GM19372 (cell line): ENCODE measurements around the gene NYAP2.
A peak's percentile ranks its signal among the peaks of the same experiment; 100 is the strongest.

Experiments used
- ATAC-seq: cut with Tn5 transposase; IDR thresholded peaks from one replicate; pipeline ENCODE4 v1.9.1; 2021; ENCODE audit warnings: mild to moderate bottlenecking, low read depth, moderate library complexity; ENCODE audit not compliant: unreplicated experiment

Gene NYAP2

DNA sequence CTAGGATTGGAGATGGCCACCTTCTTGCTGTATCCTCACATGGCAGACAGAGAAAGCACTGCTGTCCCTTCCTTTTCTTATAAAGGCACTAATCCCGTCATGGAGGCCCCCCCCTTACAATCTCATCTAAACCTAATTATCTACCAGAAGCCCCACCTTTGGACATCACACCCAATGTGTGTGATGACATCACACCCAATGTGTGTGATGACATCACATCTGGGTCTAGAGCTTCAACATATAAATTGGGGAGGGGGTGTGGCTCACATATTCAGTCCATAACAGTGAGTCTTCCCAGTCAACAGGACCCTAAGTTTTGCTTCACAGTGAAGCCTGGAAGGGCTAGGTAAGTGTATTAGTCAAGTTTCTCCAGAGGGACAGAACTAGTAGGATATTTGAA is 213.1 kb downstream of the NYAP2 start:
- no peak for ATAC-seq

DNA sequence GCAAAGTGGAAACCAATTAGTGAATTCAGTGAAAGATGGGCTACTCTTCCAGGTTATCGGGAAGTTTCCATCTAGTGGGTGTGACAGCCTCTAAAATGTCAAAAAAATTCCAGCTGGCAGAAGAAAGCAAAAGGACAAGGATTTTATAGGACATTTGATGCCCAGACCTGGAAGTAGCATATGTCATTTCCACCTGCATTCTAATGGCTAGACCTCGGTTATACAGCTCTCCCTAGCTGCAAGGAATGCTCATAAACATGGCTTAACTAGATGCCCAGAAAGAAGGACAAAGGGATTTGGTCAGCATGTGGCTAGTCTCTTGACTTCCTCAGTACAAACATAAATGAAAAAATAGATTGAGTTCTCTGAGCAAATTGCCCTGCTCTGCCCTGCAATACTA is 215.4 kb downstream of the NYAP2 start:
- no peak for ATAC-seq

DNA sequence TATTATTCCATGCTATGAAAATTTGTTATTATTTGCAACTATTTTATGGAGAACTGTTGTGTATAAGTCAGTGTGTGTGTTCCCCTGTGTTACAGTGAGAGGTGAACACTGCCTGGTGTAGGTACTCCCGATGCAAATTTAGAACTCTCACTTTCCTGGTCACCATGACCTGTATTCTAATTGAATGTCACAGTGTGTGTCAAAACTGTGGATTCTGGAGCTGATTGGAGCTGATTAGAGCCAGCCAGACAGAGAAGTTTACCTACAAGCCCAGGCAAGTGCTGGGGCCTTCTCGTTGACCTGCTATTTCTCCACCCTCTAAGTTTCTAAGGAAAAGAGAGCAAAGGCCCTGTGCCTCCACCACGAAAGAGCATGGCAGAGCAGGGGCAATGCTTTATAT is 216.0 kb downstream of the NYAP2 start:
- no peak for ATAC-seq

DNA sequence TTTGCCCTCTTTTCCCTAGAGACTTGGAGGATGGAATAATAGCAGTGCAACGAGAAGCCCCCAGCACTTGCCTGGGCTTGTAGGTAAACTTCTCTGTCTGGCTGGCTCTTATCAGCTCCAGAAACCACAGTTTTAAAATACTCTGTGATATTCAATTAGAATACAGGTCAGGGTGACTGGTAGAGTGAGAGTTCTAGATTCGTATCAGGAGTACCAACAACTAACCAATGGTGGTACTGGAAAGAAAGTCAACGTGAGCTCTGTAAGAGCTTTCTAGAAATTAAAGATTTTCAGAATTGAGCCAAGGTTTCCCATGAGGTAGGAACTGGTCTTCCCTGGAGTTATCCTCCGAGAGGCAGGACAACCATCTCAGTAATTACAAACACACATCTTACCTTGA is 216.9 kb downstream of the NYAP2 start:
- ATAC-seq: no peak

DNA sequence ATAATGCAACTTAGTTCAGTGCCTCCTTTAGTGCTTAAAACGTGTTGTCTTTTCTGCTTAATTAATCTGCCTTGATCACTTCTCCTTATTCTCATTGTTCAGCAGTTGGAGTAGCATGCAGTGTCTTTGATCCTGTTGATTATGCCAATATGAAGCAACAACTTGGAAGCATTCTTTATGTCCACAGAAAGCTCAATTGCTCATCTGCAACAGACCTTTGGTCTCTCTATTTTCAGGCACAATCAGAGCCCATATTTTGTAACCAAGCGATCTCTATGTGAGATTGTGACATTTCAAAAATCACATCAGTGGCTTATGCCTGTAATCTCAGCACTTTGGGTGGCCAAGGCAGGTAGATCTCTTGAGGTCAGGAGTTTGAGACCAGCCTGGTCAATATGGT is 217.3 kb downstream of the NYAP2 start:
- no peak for ATAC-seq

DNA sequence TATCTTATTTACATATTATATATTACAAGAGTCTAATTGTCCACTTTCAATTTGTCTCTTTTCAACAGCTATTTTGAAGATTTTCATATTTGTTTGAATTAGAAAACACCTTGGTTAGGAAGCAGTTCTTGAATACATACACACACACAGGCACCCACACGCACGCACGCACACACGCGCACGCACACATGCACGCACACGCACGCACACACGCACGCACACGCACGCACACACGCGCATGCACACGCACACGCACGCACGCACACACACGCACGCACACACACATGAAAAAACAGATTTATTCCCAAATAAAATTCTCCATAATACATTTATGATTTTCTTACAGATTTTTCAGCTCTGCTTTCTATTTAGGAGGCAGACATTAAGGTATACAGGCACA is 220.7 kb downstream of the NYAP2 start:
- ATAC-seq: no peak

DNA sequence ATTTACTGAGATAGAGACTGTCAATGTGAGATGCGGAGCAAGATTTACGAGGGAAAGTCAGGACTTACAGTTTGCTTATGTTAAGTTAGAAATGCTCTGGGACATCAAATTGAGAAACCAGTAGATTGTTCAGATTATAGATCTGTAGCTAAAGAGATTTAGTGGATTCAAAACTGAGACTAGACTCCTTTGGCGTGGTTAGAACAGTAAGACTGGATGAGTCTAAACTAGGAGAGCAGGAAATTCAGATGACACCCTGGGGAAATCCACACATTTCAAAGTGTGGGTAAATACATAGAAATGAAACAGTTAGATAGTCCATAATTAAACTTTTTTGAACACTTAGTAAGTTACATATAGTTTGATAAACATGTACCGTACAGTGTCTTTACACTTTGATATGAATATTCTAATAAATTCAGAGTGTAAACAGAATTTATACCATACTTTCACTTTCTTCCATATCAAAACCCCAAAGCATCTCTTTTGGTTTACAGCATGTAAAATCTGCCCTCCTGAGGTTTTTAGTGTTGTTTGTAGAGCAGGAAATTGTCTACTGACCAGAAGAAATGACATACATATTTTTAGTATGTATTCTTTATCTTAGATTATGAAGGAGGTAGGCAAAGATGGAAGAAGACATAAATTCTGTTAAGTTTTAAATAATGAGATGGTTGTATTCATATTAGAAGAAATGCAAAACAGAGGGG is 231.5 kb downstream of the NYAP2 start:
- no peak for ATAC-seq

DNA sequence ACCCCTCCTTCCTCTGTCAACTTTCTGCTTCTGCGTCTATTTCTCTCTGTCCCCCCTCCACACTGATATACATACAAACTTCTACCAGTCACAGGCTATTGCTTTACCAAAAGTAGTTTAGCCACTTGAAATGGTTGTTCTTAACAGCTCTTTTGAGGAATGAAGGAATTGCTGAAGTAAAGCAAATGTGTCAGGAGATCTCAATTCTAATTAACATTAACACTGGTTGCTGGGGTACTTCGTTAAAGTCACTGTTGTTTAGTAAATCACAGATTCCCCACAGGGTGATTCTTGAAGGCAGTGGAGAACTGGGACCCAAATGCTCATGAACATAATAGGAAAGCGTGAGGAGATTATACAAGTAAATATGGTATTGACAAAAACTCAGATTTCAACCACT is 232.8 kb downstream of the NYAP2 start:
- no peak for ATAC-seq

DNA sequence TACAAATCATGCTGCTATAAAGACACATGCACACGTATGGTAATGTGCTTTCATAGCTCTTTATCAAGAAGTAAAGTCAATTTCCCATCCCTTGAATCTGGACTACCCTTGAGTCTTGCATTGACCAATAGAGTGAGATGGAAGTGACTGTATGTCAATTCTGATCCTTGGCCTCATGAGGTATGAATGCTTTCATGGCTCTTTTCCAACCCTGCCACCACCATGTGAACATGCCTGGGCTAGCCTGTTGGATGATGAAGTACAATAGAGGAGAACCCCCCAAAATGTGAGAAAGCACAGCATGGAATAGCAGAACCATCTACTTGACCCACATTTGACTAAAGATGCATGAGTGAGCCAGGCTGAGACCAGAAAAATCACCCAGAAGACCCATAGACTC is 237.0 kb downstream of the NYAP2 start:
- no peak for ATAC-seq

DNA sequence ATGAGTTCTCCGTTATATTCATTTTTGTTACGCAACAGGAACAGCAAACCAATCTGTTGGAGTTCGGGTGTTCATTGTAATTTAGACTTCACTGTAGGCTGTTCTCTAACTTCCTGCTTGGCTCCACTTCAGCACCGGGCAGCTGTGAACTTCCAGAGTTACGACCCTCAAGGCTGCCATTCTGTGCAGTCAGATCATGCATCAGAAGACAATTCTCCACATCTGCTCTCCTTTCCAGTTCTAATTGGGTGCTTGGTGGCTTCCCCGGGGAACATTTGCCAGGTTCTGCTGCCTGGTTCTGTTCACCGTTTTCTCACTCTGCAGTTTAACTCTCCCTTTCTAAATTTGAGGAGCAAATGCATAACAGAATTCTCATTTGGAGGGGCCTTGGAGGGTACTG is 237.7 kb downstream of the NYAP2 start:
- no peak for ATAC-seq

DNA sequence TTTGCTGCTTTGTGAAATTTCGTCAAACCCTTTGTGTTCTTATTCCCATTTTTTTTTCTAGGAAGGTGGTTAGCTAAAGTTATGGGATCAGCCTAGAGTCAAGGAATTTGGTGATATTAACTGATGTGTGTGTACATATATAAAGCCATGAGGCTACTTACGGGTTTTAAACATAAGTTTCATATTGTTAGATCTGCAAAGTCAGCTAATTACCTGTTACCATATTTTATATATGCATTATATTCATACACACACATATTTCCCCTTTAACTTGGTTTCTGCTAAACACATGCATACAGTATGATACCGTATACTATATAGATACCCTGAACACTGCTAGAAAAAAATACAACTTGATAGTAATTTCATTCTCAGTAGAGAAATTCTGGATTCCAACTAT is 241.0 kb downstream of the NYAP2 start:
- no peak for ATAC-seq

DNA sequence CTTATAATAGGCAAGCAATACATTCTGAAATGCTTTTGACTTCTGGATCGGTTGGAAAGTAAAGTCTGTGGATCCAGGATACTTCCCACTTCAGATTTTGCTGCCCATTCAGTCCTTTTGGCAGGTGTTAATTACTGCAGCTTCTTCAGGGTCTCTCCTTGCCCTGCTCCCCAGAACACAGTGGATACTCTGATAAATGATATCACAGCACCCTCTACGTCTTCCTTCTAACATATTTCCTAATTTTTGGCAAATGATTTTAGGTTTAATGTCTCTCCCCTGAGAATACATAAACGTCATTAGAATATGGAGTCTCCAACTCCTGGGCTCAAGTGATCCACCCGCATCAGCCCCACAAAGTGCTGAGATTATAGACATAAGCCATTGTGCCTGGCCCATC is 249.8 kb downstream of the NYAP2 start:
- ATAC-seq: no peak

DNA sequence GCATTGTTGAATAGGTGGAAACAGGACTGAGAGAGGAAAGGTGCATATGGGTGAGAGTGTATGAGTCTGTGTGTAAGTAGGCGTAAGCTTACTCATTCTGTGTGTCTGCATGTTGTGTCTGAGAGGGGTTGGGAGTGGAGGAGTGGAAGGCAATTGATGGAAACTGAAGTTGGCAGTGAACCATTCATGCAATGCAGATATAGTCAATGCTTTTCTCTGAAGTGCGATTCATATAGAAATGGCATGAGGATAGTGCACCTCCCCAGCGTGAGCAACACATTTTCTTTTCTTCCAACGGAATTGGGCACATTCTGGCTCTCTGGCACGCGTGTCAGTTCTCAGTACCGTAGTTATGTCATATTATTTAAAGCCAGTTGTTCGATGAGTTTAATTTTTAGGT is 250.5 kb downstream of the NYAP2 start:
- no peak for ATAC-seq

DNA sequence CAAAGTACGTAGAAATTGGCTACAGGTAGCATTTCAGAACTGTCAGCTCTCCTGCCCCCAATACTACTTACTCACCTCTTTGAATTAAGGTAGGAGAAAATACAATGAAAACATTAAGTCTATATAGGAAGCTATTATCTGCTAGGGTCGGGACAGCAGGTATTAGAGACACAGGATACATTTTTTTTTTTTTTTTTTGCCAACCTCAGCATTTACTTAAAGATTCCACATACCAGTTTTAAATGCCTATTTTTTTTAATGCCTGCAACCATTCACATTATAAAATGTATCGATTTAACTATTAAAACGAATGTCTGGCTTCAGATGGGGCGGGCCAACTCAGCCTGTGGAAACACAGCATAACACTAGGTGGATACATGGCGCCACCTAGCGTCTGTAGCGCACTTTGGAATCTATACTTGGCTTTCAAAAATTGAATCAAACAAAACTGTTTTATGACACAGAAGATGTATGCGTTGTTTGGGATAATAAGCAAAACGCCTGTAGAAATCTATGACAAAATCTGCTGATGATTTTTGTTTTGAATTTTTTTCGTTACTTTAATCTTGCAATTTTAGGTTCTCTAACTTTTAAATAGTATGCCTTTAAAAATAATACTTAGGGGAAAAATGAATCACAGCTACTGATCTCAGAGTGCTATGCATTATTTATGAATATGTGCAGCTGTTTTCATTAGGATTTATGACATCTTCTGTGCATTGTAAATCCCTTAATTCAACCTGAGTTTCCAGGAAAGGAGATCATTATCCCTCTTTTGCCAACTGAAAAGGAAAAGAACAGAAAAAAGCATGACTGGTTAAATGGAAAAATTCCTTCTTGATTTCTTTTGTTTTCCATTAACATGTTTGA is 261.0 kb downstream of the NYAP2 start:
- peak; percentile 84 for ATAC-seq

DNA sequence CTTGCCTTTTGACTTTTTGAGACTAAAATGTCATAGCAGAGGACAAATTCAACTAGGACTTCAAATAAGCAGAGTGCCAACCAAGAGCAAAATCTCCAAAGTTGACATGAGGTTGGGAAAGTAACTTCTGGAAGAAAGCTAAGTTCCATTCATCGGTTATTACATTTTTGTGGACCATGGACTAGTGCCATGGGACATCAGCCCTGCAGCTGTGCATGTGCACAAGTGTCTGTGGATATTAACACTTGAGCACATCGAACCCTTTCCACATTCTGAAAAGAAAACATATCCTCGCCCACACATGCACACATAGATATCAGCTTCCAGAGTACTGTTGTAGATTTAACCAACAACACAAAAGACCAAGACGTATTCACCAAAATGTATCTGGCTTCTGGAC is 262.6 kb downstream of the NYAP2 start:
- no peak for ATAC-seq

DNA sequence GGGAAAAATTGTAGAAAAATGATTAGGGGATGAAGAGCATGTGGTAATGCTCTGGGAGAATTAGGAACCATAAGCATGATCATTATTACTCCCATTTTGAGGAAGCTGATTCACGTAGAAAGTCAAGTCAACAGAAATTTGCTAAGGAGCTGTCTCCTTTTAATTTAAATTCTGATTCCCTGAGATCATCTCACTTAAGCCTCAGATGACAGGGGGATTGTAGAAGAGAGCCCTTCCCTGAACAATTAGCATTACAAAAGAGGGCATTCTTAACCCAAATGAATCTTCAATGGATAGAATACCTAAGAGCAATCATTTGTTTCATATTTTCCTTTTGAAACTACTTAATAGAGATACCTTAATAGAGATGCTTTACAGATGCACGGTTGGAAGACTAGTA is 267.9 kb downstream of the NYAP2 start:
- no peak for ATAC-seq

DNA sequence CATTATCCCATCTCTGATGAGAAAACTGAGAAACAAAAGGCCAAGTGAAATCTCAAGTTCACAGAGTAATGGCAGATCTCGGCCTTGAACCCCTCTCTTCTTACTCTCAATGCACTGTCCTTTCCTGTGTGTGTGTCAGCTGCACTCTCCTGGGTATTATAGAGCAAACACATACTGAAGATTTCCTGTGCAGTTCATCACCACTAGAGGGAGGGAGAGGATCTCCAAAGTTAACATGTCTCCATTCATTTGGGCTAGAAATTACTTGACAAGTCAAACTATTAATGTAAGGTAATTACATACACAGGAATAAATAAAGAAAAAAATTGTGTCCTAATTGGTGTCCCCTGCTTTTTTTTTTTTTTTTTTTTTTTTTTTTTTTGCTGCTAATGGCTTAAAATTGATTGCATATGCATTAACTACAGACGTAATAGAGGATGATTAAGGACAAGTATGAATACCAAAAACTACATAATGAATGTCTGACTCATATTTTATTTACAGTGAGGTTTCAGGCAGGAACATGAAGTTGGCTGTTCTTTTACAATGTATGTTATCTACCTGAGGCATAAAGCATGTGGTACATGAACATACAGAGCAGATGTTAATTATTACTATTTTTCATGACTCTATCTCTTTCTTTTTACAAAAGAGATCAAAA is 269.2 kb downstream of the NYAP2 start:
- peak; percentile 95 for ATAC-seq

DNA sequence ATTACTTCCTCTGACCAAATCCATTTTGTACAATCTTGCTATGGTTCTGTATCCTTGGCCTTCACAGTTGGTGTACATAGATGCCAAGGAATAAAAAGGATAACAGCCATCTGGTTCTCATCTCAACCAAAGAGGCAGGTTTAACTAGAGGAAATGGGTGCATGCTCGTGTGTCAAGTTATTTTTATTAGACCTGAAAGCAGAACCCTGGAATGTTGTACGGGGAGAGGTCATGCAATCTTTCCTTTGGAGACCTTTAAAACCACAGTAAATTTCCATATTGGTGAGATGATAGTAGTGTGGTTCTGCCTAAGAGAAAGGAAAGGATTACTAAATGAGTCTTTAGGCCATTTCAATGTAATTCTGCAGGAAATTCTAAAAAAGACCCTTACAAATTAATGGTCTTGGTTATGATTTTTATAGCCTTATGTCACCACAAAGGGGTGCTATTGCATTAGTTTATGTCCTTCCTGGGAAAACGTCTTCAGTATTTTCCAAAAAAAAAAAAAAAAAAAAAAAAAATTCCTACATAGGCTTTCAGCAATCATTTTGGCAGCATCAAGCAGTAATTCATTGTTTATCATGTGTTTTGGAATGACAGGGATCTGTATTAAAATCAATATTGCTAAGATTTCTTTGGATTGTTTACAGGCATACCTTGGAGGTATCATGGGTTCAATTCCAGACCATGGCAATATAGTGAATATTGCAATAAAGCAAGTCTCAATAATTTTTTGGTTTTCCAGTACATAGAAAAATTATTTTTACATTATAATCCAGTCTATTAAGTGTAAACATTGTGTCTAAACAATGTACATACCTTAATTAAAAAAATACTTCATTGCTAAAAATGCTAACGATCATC is 270.8 kb downstream of the NYAP2 start:
- ATAC-seq: no peak

DNA sequence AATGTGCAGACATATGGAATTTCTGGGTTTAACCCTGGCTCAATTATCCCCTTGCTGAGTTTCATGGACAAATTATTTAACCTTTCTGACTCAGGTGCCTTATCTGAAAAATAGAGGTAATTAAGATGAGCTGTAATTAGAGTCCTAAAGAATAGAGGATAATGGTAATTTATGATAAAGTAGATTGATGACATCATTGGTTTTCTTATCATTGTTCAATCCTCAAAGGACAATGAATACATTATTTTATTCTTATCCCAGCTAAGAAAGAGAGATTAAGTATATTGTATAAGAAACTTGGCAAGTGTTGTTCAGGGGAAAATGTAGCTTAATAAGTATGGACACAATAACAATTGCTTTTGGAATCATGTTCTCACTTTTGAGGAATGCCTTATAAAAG is 279.3 kb downstream of the NYAP2 start:
- ATAC-seq: no peak

DNA sequence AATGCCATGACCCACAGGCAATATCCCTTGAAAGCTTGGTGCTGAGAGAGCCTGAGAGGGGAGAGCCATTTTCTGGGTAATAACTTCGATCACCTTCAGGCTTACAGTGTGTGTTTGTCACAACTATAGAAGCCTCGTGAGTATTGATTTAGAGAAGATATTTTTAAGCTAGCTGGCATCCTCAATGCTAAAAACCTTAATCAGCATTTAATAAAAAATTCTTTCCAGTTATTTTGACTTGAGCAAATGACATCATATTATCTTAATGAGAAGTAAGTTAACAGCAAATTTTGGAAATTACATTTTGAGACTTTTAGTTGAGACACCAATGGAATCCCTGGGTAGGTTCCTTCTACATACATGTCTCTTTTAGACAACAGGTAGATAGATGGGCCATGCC is 283.7 kb downstream of the NYAP2 start:
- no peak for ATAC-seq

DNA sequence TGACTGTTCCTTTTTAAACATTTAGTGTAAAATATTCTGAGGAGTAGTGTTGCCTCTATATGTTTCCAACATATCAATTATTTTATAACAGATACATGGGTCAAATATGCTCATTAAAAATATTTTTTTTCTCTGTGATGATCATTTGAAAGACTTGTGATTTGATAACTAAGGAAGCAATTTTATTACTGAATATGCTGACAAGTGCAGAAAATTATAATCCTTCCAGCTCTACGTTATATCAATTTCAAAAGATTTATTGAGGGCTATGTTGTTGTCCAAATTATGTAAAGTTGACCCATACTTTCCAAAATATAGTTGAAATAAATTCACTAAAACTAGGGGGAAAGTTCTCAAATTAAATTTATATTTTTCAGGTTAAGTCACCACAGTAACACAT is 290.6 kb downstream of the NYAP2 start:
- ATAC-seq: no peak
